Measurements from ENCODE around the gene GCC1.

Gene GCC1, protein sequence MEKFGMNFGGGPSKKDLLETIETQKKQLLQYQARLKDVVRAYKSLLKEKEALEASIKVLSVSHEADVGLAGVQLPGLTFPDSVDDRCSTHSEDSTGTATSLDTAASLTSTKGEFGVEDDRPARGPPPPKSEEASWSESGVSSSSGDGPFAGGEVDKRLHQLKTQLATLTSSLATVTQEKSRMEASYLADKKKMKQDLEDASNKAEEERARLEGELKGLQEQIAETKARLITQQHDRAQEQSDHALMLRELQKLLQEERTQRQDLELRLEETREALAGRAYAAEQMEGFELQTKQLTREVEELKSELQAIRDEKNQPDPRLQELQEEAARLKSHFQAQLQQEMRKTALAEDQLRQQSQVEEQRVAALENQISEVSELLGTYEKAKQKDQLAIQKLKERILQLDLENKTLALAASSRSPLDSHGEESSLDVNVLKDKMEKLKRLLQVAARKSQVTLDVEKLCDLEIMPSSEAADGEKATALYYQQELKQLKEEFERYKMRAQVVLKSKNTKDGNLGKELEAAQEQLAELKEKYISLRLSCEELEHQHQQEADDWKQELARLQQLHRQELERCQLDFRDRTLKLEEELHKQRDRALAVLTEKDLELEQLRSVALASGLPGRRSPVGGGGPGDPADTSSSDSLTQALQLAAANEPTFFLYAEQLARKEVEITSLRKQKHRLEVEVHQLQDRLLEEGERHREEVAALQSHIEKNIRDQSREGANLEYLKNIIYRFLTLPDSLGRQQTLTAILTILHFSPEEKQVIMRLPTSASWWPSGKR

DNA sequence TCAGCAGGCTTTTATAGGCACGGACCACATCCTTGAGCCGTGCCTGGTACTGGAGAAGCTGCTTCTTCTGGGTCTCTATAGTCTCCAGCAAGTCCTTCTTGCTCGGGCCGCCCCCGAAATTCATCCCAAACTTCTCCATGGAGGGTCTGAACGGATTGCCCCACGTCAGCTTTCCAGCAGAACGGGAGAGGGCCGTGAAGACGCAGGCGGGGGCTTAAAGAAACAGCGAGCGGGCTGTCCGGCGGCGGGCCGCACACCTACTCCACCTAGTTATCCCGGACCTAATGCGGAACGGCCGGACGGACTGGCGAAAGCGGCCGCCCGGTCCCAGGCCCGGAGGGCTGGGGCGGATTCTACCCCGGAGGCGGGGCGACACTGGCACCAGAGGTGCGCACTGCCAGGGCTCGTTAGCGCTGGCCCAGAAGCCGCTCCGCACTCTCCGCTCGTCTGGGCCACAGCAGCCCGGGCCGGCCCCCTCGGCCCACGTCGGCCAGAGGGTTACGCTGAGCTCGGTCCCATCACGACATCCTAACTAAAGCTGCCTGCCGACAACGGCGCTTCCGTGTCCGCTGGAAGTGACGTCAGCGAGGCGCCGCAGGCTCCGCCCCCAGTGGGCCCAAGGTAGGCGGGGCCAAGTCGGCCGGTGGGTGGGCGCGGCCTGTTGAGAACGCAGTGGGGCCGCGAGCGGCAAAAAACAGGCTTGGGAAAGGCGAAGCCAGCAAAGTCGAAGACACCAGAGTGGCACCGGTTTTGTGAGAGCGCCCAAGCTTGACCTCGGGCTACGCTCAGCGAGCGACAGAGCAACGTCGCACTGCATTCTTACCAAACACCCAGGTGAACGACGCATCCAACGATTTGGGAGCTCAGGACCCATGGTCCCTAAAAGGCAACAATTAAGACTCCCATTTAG is at the start of gene GCC1:
Gene GCC1, minus strand, starts transcription at position 553 of the 910 bp plus-strand sequence. Its CDS starts 414 bp downstream, at position 139.
- no peaks in the 10 kb centered on the region for H3K27me3 ChIP-seq (ENCODE audit: control insufficient read depth in 1 of 2, insufficient read depth in 2 of 2, low read length in 2 of 2)
- peaks cover 15 to 30% of the 10 kb centered on the region in 2 donors for H3K36me3 ChIP-seq (ENCODE audit: control insufficient read depth in 1 of 2, insufficient read depth in 2 of 2, low read length in 2 of 2)
- H3K4me1 ChIP-seq (ENCODE audit: control insufficient read depth in 1 of 2, insufficient read depth in 2 of 2, low read length in 2 of 2): peaks cover 35 to 53% of the 10 kb centered on the region in 2 donors
- H3K9ac ChIP-seq (ENCODE audit: low read depth in 1 of 2, low read length in 2 of 2): peak within 1 kb of the TSS; percentile 71 to 86
- no peaks in the 10 kb centered on the region for H3K9me3 ChIP-seq (ENCODE audit: control insufficient read depth in 1 of 2, low read length in 2 of 2)
- peak within 1 kb of the TSS; percentile 75 for H3K27ac ChIP-seq (ENCODE audit: low read depth, low read length)
- H3K4me3 ChIP-seq (ENCODE audit: low read depth in 1 of 2, low read length in 2 of 2): peak within 1 kb of the TSS; percentile 81 to 95

DNA sequence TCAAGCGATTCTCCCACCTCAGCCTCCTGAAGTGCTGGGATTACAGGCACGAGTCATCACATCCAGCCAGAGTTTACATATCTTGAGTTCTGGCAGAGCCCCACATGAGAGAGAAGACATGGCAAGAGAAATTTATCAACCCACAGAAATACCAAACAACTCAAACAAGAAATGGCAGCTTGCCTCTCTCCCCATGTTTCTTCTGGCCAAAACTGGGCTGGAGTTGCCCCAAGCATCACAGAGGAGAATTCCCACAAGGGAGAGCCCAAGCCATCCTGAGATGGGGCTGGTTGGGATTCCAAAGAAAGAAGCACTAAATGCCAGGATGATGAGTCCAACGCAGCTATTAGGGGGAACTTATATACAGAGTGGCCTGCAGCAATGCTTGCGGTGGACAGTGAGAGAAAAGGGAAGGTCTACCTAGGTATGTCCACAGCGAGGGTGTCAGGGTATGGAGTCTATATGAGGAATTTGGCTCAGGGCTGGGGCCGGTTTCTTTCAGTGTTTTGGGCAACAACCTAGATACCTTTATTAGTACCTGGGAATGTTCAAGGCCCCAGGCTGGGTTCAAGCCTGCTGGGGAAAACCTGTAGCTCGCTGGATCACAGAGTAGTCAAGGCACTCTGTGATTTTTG is 47.0 kb upstream of the GCC1 start:
- Histone ChIP-seq H3K36me3 (ENCODE audit: control insufficient read depth in 1 of 2, insufficient read depth in 2 of 2, low read length in 2 of 2) (no peaks in the 10 kb centered on the region), H3K27ac (ENCODE audit: low read depth, low read length) (no peak overlapping the region), H3K4me1 (ENCODE audit: control insufficient read depth in 1 of 2, insufficient read depth in 2 of 2, low read length in 2 of 2) (peaks cover 9 to 10% of the 10 kb centered on the region in 2 donors), H3K9ac (ENCODE audit: low read depth in 1 of 2, low read length in 2 of 2) (no peak overlapping the region), H3K4me3 (ENCODE audit: low read depth in 1 of 2, low read length in 2 of 2) (no peak overlapping the region), H3K9me3 (ENCODE audit: control insufficient read depth in 1 of 2, low read length in 2 of 2) (no peaks in the 10 kb centered on the region), H3K27me3 (ENCODE audit: control insufficient read depth in 1 of 2, insufficient read depth in 2 of 2, low read length in 2 of 2) (no peaks in the 10 kb centered on the region)

DNA sequence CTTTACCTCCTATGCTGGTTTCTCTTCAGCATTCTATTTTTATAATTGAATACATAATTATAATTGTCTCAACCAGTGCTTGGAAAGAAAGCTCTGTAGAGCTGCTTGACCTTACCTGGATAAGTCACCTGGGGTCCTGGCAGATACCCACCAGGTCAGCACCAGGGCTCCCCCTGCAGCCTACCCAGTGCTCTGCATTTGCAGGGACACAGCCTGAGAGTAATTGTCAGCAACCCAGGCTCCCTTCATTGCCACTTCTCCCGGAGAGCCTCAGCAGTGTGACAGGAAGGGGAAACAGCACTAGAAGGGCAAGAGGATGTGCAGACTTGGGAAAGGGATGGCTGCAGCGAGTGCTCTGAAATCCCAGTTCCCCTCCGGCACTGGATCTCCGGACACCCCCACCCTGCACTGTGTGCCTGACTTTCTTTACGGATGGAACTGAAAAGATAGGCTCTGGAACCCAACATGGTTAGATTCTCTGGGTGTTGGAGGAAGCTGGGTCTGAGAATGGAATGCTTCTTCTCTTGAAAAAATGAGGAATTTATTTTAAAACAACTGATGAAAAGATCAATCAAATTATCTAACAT is 44.0 kb upstream of the GCC1 start:
- Histone ChIP-seq H3K27me3 (ENCODE audit: control insufficient read depth in 1 of 2, insufficient read depth in 2 of 2, low read length in 2 of 2) (no peaks in the 10 kb centered on the region), H3K4me3 (ENCODE audit: low read depth in 1 of 2, low read length in 2 of 2) (no peak overlapping the region), H3K27ac (ENCODE audit: low read depth, low read length) (no peak overlapping the region)

DNA sequence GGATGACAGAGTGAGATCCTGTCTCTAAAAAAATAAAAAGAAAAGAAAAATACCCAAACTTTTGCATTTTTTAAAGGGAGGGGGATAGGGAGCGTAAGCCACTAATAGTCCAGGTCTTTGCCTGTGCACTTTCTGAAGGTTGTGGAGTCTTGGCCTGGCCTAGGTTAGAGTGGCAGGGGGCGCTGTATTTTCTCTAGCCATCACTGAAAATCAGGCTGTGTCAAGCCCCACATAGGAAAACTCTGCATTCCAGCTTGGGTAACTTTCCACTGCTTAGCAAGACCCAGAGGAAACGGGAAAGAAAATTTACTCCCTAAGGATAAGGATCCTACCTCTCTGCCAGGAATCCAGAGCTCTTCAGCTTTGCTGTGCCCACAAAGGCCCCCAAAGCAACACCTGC is 43.0 kb upstream of the GCC1 start:
- H3K9ac ChIP-seq (ENCODE audit: low read depth in 1 of 2, low read length in 2 of 2): no peak overlapping the region
- no peaks in the 10 kb centered on the region for H3K9me3 ChIP-seq (ENCODE audit: control insufficient read depth in 1 of 2, low read length in 2 of 2)
- no peak overlapping the region for H3K27ac ChIP-seq (ENCODE audit: low read depth, low read length)
- H3K4me1 ChIP-seq (ENCODE audit: control insufficient read depth in 1 of 2, insufficient read depth in 2 of 2, low read length in 2 of 2): peaks cover 4 to 5% of the 10 kb centered on the region in 2 donors
- H3K36me3 ChIP-seq (ENCODE audit: control insufficient read depth in 1 of 2, insufficient read depth in 2 of 2, low read length in 2 of 2): no peaks in the 10 kb centered on the region
- no peaks in the 10 kb centered on the region for H3K27me3 ChIP-seq (ENCODE audit: control insufficient read depth in 1 of 2, insufficient read depth in 2 of 2, low read length in 2 of 2)
- no peak overlapping the region for H3K4me3 ChIP-seq (ENCODE audit: low read depth in 1 of 2, low read length in 2 of 2)

More for the DNA sequence above, 44.0 kb upstream of the GCC1 start:
- Histone ChIP-seq H3K36me3 (ENCODE audit: control insufficient read depth in 1 of 2, insufficient read depth in 2 of 2, low read length in 2 of 2) (no peaks in the 10 kb centered on the region), H3K9ac (ENCODE audit: low read depth in 1 of 2, low read length in 2 of 2) (no peak overlapping the region), H3K4me1 (ENCODE audit: control insufficient read depth in 1 of 2, insufficient read depth in 2 of 2, low read length in 2 of 2) (peaks cover 4 to 5% of the 10 kb centered on the region in 2 donors), H3K9me3 (ENCODE audit: control insufficient read depth in 1 of 2, low read length in 2 of 2) (no peaks in the 10 kb centered on the region)

DNA sequence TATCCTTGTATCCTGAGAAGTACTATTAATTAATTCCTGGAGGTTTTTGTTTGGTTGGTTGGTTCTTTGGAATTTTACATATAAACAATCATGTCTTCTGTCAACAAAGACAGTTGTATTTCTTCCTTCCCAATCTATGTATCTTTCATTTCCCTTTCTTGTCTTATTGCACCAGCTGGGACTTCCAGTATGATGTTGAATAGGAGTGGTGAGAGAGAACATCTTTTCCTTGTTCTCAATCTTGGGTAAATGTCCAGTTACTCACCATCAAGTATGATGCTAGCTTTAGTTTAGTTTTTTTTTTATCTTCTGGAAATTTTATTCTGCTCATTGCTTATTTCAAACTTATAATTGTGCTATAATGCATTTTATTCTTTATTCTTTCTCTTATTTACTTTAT is 39.9 kb upstream of the GCC1 start:
- H3K27me3 ChIP-seq (ENCODE audit: control insufficient read depth in 1 of 2, insufficient read depth in 2 of 2, low read length in 2 of 2): peaks cover under 1 to 5% of the 10 kb centered on the region in 2 donors
- H3K27ac ChIP-seq (ENCODE audit: low read depth, low read length): no peak overlapping the region
- H3K4me3 ChIP-seq (ENCODE audit: low read depth in 1 of 2, low read length in 2 of 2): no peak overlapping the region
- no peak overlapping the region for H3K9ac ChIP-seq (ENCODE audit: low read depth in 1 of 2, low read length in 2 of 2)
- H3K36me3 ChIP-seq (ENCODE audit: control insufficient read depth in 1 of 2, insufficient read depth in 2 of 2, low read length in 2 of 2): no peaks in the 10 kb centered on the region
- no peaks in the 10 kb centered on the region for H3K9me3 ChIP-seq (ENCODE audit: control insufficient read depth in 1 of 2, low read length in 2 of 2)
- H3K4me1 ChIP-seq (ENCODE audit: control insufficient read depth in 1 of 2, insufficient read depth in 2 of 2, low read length in 2 of 2): peaks cover 4 to 5% of the 10 kb centered on the region in 2 donors

DNA sequence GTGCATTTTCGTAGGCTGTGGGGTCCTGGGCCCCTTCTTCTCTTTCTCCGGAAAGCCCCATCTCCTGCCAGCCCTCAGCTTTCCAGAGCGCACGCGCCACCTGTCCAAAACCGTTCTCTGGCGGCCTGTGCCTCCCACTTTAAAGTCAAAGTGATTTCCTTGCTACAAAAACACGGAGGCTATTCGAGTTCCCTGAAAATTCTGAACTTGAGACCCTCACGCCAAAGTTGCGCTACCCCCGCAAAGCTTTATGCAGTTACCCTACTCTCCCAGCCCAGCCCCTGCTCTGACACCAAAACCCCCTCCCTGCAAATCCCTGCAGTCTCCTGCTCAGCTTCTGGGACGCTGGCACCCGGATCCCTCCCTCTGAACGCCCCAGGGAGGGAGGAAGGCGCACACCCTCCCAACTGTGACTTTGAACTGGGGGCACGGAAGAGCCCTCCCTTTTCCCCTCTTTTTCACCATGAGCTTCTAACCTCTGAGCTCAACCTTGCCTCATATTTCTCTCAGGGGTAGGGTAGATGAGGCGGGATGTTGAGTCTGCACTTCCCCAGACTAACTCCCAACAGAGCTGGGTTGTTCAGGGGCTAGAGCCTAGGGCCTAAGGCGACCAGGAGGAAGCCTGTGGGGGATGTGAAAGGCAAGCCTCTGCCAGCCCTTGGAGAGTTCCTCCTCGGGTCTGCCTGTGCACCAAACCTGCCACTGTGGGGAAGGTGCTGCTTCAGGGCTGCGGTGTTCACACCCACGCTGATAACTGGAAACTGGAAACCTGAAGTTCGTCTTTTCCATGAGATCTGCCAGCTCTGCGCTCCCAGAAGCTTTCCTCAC is 35.2 kb upstream of the GCC1 start:
- peaks cover 15 to 25% of the 10 kb centered on the region in 2 donors for H3K27me3 ChIP-seq (ENCODE audit: control insufficient read depth in 1 of 2, insufficient read depth in 2 of 2, low read length in 2 of 2)
- no peak overlapping the region for H3K4me3 ChIP-seq (ENCODE audit: low read depth in 1 of 2, low read length in 2 of 2)

DNA sequence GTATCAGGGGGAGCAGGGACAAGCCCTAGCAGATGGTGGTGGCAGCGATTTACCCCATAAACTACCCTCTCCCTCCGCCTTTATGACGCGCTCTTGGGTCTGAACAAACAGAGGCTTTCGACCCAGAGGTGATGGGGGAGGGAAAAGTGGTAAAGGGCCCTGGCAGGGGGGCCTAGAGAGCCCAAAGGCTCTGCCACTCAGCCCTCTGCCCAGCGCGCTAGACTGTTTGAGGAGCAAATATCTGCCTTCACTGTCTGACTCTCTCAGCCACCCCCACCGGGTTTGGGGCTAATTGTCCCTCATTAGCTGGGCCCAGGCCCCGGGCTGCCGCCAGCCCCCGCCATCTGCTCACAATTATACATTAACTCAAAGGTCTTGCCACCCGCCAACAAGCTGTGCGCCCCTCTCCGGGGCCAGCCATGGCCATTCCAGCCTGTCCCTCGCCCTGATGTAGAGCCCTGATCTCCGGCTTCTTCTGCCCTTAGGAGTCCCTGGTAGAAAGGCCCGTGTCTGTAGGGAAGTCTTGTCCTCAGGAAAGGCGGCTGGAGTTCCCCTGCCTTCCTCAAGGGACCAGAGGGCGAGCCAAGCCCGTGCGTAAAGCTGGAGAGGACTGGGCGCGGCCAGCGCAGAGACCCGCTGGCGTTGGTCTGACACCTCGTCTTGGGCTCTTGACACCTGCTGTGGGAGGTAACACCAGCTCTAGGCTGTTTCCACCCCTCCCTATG is 34.4 kb upstream of the GCC1 start:
- no peaks in the 10 kb centered on the region for H3K36me3 ChIP-seq (ENCODE audit: control insufficient read depth in 1 of 2, insufficient read depth in 2 of 2, low read length in 2 of 2)

More for the DNA sequence above, 35.2 kb upstream of the GCC1 start:
- H3K9me3 ChIP-seq (ENCODE audit: control insufficient read depth in 1 of 2, low read length in 2 of 2): no peaks in the 10 kb centered on the region
- H3K27ac ChIP-seq (ENCODE audit: low read depth, low read length): no peak overlapping the region
- no peak overlapping the region for H3K9ac ChIP-seq (ENCODE audit: low read depth in 1 of 2, low read length in 2 of 2)
- H3K4me1 ChIP-seq (ENCODE audit: control insufficient read depth in 1 of 2, insufficient read depth in 2 of 2, low read length in 2 of 2): no peaks in the 10 kb centered on the region
- H3K36me3 ChIP-seq (ENCODE audit: control insufficient read depth in 1 of 2, insufficient read depth in 2 of 2, low read length in 2 of 2): no peaks in the 10 kb centered on the region

DNA sequence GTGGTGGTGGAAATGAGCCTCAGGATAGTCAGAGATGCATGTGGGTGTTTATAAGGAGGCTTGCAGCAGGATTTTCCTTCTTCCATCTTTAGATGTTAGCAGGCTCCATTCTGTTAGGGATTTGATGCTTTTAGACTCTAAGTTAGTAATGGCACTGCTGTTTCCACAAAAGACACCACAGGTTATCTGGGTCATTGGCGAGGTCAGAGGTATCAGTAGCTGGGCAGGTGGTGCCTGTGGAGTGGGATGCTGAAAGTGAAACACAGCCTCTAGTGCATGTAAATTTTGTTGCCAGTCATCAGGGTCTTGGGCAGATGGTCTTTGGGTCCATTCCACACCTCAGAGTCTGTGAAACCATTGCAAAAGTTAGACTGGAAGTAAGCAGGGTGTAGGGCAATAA is 33.4 kb upstream of the GCC1 start:
- H3K27me3 ChIP-seq (ENCODE audit: control insufficient read depth in 1 of 2, insufficient read depth in 2 of 2, low read length in 2 of 2): peaks cover 24 to 28% of the 10 kb centered on the region in 2 donors
- no peak overlapping the region for H3K27ac ChIP-seq (ENCODE audit: low read depth, low read length)
- no peak overlapping the region for H3K9ac ChIP-seq (ENCODE audit: low read depth in 1 of 2, low read length in 2 of 2)
- H3K36me3 ChIP-seq (ENCODE audit: control insufficient read depth in 1 of 2, insufficient read depth in 2 of 2, low read length in 2 of 2): no peaks in the 10 kb centered on the region
- H3K9me3 ChIP-seq (ENCODE audit: control insufficient read depth in 1 of 2, low read length in 2 of 2): no peaks in the 10 kb centered on the region
- H3K4me3 ChIP-seq (ENCODE audit: low read depth in 1 of 2, low read length in 2 of 2): no peak overlapping the region
- no peaks in the 10 kb centered on the region for H3K4me1 ChIP-seq (ENCODE audit: control insufficient read depth in 1 of 2, insufficient read depth in 2 of 2, low read length in 2 of 2)

More for the DNA sequence above, 34.4 kb upstream of the GCC1 start:
- Histone ChIP-seq H3K27me3 (ENCODE audit: control insufficient read depth in 1 of 2, insufficient read depth in 2 of 2, low read length in 2 of 2) (peaks cover 23 to 28% of the 10 kb centered on the region in 2 donors), H3K4me1 (ENCODE audit: control insufficient read depth in 1 of 2, insufficient read depth in 2 of 2, low read length in 2 of 2) (no peaks in the 10 kb centered on the region), H3K4me3 (ENCODE audit: low read depth in 1 of 2, low read length in 2 of 2) (no peak overlapping the region), H3K9ac (ENCODE audit: low read depth in 1 of 2, low read length in 2 of 2) (no peak overlapping the region), H3K9me3 (ENCODE audit: control insufficient read depth in 1 of 2, low read length in 2 of 2) (no peaks in the 10 kb centered on the region), H3K27ac (ENCODE audit: low read depth, low read length) (no peak overlapping the region)

Data from duodenal mucosa (tissue), 2 donors.